H1 (cell line): ENCODE results near the gene ARF4. TPM values are rescaled to one million over a fixed set of nuclear protein-coding genes. Genes with fewer than 3 reads are reported as not detected.
"Not testable (repeated sequence)": the region's sequence is repeated elsewhere in the genome, so short reads cannot be mapped to it uniquely, and the experiment has no call there.

Source experiments
- CTCF ChIA-PET: fragments of 300-600 bp; sonication (Branson Sonifier 250); formaldehyde crosslinking; loops from one replicate; lab custom pipeline; 2021; ENCODE audit not compliant: partially characterized antibody; lab: Charles Lee
- POLR2A ChIA-PET: fragments of 300-600 bp; sonication (Branson Sonifier 250); formaldehyde crosslinking; loops from one replicate; lab custom pipeline; 2021; ENCODE audit warnings: inconsistent platforms; ENCODE audit not compliant: partially characterized antibody; lab: Charles Lee
- DNase-seq, 2 experiments: peaks; one replicate each; pipeline versions ENCODE4 v3.0.0 to v3.0.0-alpha.2; 2010 to 2022; ENCODE audit warnings: low spot score in 2 of 2, low read depth in 1 of 2, mixed read lengths in 1 of 2
- FAIRE-seq: peaks from 2 replicates; lab custom pipeline; 2011; peaks lifted over from hg19 to GRCh38; lab: Jason Lieb, UNC
- H2AFZ ChIP-seq: 2 replicates; pipeline ENCODE4 v1.8.1; 2012; ENCODE audit warnings: low read length, inconsistent platforms
- H2AK5ac ChIP-seq: 2 replicates; pipeline ENCODE4 v1.6.1; 2013; ENCODE audit warnings: low read depth, low read length
- H2BK120ac ChIP-seq: replicated peaks from 2 replicates; pipeline ENCODE3; 2013; ENCODE audit warnings: low read depth, low read length, inconsistent platforms
- H2BK12ac ChIP-seq: 2 replicates; pipeline ENCODE4 v1.6.1; 2013; ENCODE audit warnings: low read depth, low read length
- H2BK15ac ChIP-seq: 2 replicates; pipeline ENCODE4 v1.6.1; 2013; ENCODE audit warnings: low read length
- H2BK20ac ChIP-seq: 2 replicates; pipeline ENCODE4 v1.6.1; 2013; ENCODE audit warnings: low read length
- H2BK5ac ChIP-seq: 2 replicates; pipeline ENCODE4 v1.6.1; 2013; ENCODE audit warnings: low read depth, low read length
- H3K14ac ChIP-seq: 2 replicates; pipeline ENCODE4 v1.6.1; 2013; ENCODE audit warnings: inconsistent platforms; ENCODE audit not compliant: insufficient read length
- H3K18ac ChIP-seq: 2 replicates; pipeline ENCODE4 v1.6.1; 2013; ENCODE audit warnings: low read length; ENCODE audit errors: extremely low read depth
- H3K23ac ChIP-seq: 2 replicates; pipeline ENCODE4 v1.6.1; 2013; ENCODE audit warnings: inconsistent platforms; ENCODE audit not compliant: insufficient read length
- H3K23me2 ChIP-seq: 2 replicates; pipeline ENCODE4 v1.6.1; 2013; ENCODE audit warnings: low read depth, low read length
- H3K27ac ChIP-seq: 2 replicates; pipeline ENCODE4 v1.6.1; 2011; ENCODE audit warnings: low read depth, low read length, inconsistent platforms
- H3K27me3 ChIP-seq, 4 experiments: replicated peaks in 1 of 4; 1 replicate in 1 of 4; 2 replicates in 3 of 4; pipeline versions ENCODE4 v1.6.1 to v1.8.1; 2011 to 2013; ENCODE audit warnings: low read length in 3 of 4, mild to moderate bottlenecking in 3 of 4, inconsistent platforms in 2 of 4, mixed read lengths in 2 of 4, moderate library complexity in 1 of 4; ENCODE audit not compliant: control insufficient read depth in 3 of 4, insufficient read depth in 3 of 4; ENCODE audit errors: extremely low read depth in 1 of 4
- H3K36me3 ChIP-seq, 4 experiments: 2 replicates each; pipeline versions ENCODE4 v1.6.1 to v1.8.1; 2011 to 2013; ENCODE audit warnings: mild to moderate bottlenecking in 4 of 4, low read length in 3 of 4, moderate library complexity in 2 of 4, control low read depth in 1 of 4, inconsistent platforms in 1 of 4; ENCODE audit not compliant: insufficient read depth in 4 of 4, control insufficient read depth in 2 of 4
- H3K4ac ChIP-seq: replicated peaks from 2 replicates; pipeline ENCODE3; 2013; ENCODE audit warnings: low read length, low read depth, mixed read lengths, inconsistent platforms; ENCODE audit not compliant: insufficient read length
- H3K4me1 ChIP-seq, 4 experiments: replicated peaks in 1 of 4; 1 replicate in 1 of 4; 2 replicates in 3 of 4; pipeline versions ENCODE4 v1.6.1 to v1.8.1; 2011 to 2013; ENCODE audit warnings: low read length in 3 of 4, inconsistent platforms in 2 of 4, mixed read lengths in 1 of 4; ENCODE audit not compliant: insufficient read depth in 4 of 4, control insufficient read depth in 3 of 4
- H3K4me2 ChIP-seq, 2 experiments: 2 replicates each; pipeline versions ENCODE4 v1.6.1 to v1.8.1; 2011 to 2013; ENCODE audit warnings: low read depth in 2 of 2, low read length in 2 of 2, control low read depth in 1 of 2, inconsistent platforms in 1 of 2, mild to moderate bottlenecking in 1 of 2; ENCODE audit not compliant: insufficient read depth in 1 of 2
- H3K4me3 ChIP-seq, 4 experiments: fragments of 200-600, 300-600 bp in 1 of 4; sonication (generic), shearing (Covaris generic), sonication (Bioruptor Twin) in 1 of 4; 2 replicates each; pipeline versions ENCODE4 v1.5.1 to v1.8.1; 2011 to 2016; ENCODE audit warnings: low read length in 4 of 4, low read depth in 3 of 4, control low read depth in 2 of 4, inconsistent platforms in 2 of 4, mild to moderate bottlenecking in 2 of 4, mixed read lengths in 1 of 4, moderate library complexity in 1 of 4; ENCODE audit not compliant: insufficient read depth in 2 of 4; ENCODE audit errors: extremely low read depth in 1 of 4
- H3K56ac ChIP-seq: replicated peaks from 2 replicates; pipeline ENCODE3; 2013; ENCODE audit warnings: low read depth, mild to moderate bottlenecking, mixed read lengths, low read length, inconsistent platforms; ENCODE audit not compliant: insufficient read length
- H3K79me1 ChIP-seq: 2 replicates; pipeline ENCODE4 v1.6.1; 2013; ENCODE audit warnings: low read depth, low read length, control low read depth
- H3K79me2 ChIP-seq, 2 experiments: 2 replicates each; pipeline versions ENCODE4 v1.6.1 to v1.8.1; 2012 to 2013; ENCODE audit warnings: low read length in 2 of 2, mild to moderate bottlenecking in 2 of 2, inconsistent platforms in 1 of 2; ENCODE audit not compliant: insufficient read depth in 2 of 2, control insufficient read depth in 1 of 2
- H3K9ac ChIP-seq, 4 experiments: replicated peaks in 1 of 4; 1 replicate in 1 of 4; 2 replicates in 3 of 4; pipeline versions ENCODE4 v1.6.1 to v1.8.1; 2011 to 2013; ENCODE audit warnings: low read depth in 3 of 4, low read length in 3 of 4, control low read depth in 2 of 4, mild to moderate bottlenecking in 2 of 4, moderate library complexity in 2 of 4, inconsistent platforms in 1 of 4; ENCODE audit errors: extremely low read depth in 1 of 4
- H3K9me3 ChIP-seq, 2 experiments: 2 replicates each; pipeline versions ENCODE4 v1.6.1 to v1.8.1; 2012 to 2013; ENCODE audit warnings: mild to moderate bottlenecking in 2 of 2, moderate library complexity in 2 of 2, control low read depth in 1 of 2, inconsistent platforms in 1 of 2, low read depth in 1 of 2, low read length in 1 of 2, mixed read lengths in 1 of 2; ENCODE audit not compliant: insufficient read depth in 2 of 2
- H4K20me1 ChIP-seq, 2 experiments: replicated peaks in 1 of 2; 2 replicates each; pipeline versions ENCODE3 to v1.8.1; 2011 to 2013; ENCODE audit warnings: inconsistent platforms in 2 of 2, low read length in 2 of 2, mild to moderate bottlenecking in 1 of 2; ENCODE audit not compliant: insufficient read depth in 2 of 2, control insufficient read depth in 1 of 2
- H4K5ac ChIP-seq: 2 replicates; pipeline ENCODE4 v1.6.1; 2013; ENCODE audit warnings: low read length, low read depth, mixed read lengths, inconsistent platforms; ENCODE audit not compliant: insufficient read length
- H4K8ac ChIP-seq: 2 replicates; pipeline ENCODE4 v1.8.0; 2013; ENCODE audit warnings: mild to moderate bottlenecking, moderate library complexity, low read length, inconsistent platforms; ENCODE audit not compliant: insufficient read depth; ENCODE audit errors: extremely low read depth
- H4K91ac ChIP-seq: replicated peaks from 2 replicates; pipeline ENCODE3; 2013; ENCODE audit warnings: low read length, mixed read lengths, inconsistent platforms; ENCODE audit not compliant: insufficient read length
- CEBPB ChIP-seq: IDR thresholded peaks from 2 replicates; pipeline ENCODE4 v1.6.1; 2012; ENCODE audit warnings: low read depth, low read length
- WGBS, 2 experiments: shearing (Covaris generic) in 1 of 2; methylation state at CpG; one replicate each; pipeline versions ENCODE4 v1.1.6 to v1.1.7; 2013 to 2015; ENCODE audit warnings: low lambda C conversion rate in 2 of 2, mixed read lengths in 2 of 2, inconsistent platforms in 1 of 2, low coverage in 1 of 2, missing lambda C conversion rate in 1 of 2; ENCODE audit not compliant: insufficient replicate concordance in 2 of 2, insufficient coverage in 1 of 2, insufficient read length in 1 of 2; ENCODE audit errors: extremely low coverage in 1 of 2, missing lambda C conversion rate in 1 of 2; 5-methylcytosine and 5-hydroxymethylcytosine counted together
- polyA plus RNA-seq, 7 experiments: library from polyadenylated mRNA; depleted of rRNA in 3 of 7; stranded (reverse) in 5 of 7; unstranded in 2 of 7; fragments of >200 nt in 5 of 7; fragments of 200-250 nt in 2 of 7; gene quantifications; 1 replicate in 5 of 7; 2 replicates in 1 of 7; 4 replicates in 1 of 7; pipeline versions ENCODE4 v1.2.1 to v1.2.3, GENCODE V29; 2011 to 2013; ENCODE audit warnings: missing spikeins in 2 of 7, mixed read lengths in 2 of 7
- total RNA-seq: library from RNA; stranded (reverse); fragmentation: NEBNext Ultra II Directional; extraction: Animal tissue kit (Norgen Biotek cat#: 25700); gene quantifications from 2 replicates; pipeline ENCODE4 v1.2.1, GENCODE V29; 2021

Gene ARF4
- total and polyA plus RNA-seq, 2 of the 8 experiments (the other 6 are each of a cell fraction or from before 2014, with no cell fraction given) = 138 to 165 TPM

DNA sequence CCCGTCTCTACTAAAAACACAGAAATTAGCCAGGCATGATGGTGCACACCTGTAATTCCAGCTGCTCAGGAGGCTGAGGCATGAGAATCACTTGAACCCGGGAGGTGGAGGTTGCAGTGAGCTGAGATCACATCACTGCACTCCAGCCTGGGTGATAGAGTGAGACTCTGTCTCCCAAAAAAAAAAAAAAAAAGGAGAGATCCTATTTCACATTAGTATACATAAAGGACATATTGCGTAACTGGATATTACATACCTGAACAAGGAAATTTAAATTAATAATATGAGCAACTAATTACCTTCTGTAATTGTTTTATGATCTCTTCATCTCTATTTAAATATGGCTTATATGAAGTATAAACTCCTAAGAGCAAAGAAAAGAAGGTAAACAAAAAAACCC lies 37.1 kb upstream of the ARF4 start:
- not testable (repeated sequence) for DNase-seq, H3K27ac ChIP-seq, H4K8ac ChIP-seq, H4K20me1 ChIP-seq, H2BK12ac ChIP-seq, H3K4me2 ChIP-seq, H3K4me3 ChIP-seq, H3K79me1 ChIP-seq, H3K9me3 ChIP-seq, H2BK5ac ChIP-seq, H4K91ac ChIP-seq, H2AK5ac ChIP-seq, H3K27me3 ChIP-seq, H3K79me2 ChIP-seq, H3K56ac ChIP-seq, H3K14ac ChIP-seq, H2BK15ac ChIP-seq, H3K4me1 ChIP-seq, H3K23ac ChIP-seq, H2BK120ac ChIP-seq, H3K18ac ChIP-seq, H3K23me2 ChIP-seq, H3K4ac ChIP-seq, H2BK20ac ChIP-seq, FAIRE-seq, H3K9ac ChIP-seq, H4K5ac ChIP-seq, H2AFZ ChIP-seq
- peaks cover 0 to 15% (median 5%) of the 10 kb centered on the region in 4 experiments; a peak in 4 of 8 replicates for H3K36me3 ChIP-seq
- ChIA-PET CTCF (interaction anchor here (0.6 kb wide), 1 partner anchor 9 kb away, joined by 3 read pairs; no protein-coding TSS in a partner anchor), POLR2A (interaction anchor here (0.7 to 1.5 kb wide), 5 partner anchors 9 to 121 kb away, joined by 3 to 4 read pairs (median 3); no protein-coding TSS in a partner anchor)
- 0 out of 2 replicates have a peak, but pooled peaks have one; percentile 12 for TF ChIP-seq CEBPB
- 84% methylated on average over 3 of the region's 3 CpGs; no CpG with 5 or more reads in 1 of the 2 experiments for WGBS, 2 experiments
